Measurements from ENCODE around the gene PACS2.
"Not testable (repeated sequence)": the region's sequence is repeated elsewhere in the genome, so short reads cannot be mapped to it uniquely, and the experiment has no call there.

The PACS2 gene

GRCh38 chr14:105332350-105332874, 17.9 kb downstream of the PACS2 start:
- no peak for DNase-seq (ENCODE audit: low spot score)

DNA sequence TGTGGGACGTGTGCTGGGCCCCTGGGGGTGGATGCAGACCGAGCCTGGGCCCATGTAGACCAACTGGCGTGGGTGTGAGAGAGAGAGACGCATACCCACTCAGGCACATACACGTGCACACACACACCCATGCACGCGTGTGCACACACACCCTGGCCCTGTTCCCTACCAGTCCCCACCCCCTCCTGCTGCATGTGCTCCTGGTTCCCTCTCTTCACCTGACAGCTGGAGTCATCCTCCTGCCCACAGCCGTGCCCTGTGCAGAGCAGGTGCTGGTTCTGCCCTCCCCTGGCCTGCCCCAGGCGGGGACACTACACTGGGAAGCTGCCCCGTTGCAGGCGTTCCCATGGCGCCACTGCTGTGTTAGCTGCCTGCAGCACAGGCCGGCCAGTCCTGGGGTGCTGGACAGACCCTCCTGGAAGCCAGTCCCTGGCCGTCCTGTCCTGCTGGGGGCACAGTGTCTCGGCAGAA, 18.5 kb downstream of the PACS2 start:
- no peak for DNase-seq (ENCODE audit: low spot score)

- no peak for DNase-seq (ENCODE audit: low spot score)
These were observed 19.2 kb downstream of the PACS2 start for GRCh38 chr14:105333613-105334364.

- no peak for DNase-seq (ENCODE audit: low spot score)
These were observed 20.1 kb downstream of the PACS2 start for GRCh38 chr14:105334383-105335230.

GRCh38 chr14:105335231-105335542, 20.6 kb downstream of the PACS2 start:
- not testable (repeated sequence) for DNase-seq (ENCODE audit: low spot score)

GRCh38 chr14:105335735-105336476, 21.4 kb downstream of the PACS2 start:
- DNase-seq (ENCODE audit: low spot score), result no peak

DNA sequence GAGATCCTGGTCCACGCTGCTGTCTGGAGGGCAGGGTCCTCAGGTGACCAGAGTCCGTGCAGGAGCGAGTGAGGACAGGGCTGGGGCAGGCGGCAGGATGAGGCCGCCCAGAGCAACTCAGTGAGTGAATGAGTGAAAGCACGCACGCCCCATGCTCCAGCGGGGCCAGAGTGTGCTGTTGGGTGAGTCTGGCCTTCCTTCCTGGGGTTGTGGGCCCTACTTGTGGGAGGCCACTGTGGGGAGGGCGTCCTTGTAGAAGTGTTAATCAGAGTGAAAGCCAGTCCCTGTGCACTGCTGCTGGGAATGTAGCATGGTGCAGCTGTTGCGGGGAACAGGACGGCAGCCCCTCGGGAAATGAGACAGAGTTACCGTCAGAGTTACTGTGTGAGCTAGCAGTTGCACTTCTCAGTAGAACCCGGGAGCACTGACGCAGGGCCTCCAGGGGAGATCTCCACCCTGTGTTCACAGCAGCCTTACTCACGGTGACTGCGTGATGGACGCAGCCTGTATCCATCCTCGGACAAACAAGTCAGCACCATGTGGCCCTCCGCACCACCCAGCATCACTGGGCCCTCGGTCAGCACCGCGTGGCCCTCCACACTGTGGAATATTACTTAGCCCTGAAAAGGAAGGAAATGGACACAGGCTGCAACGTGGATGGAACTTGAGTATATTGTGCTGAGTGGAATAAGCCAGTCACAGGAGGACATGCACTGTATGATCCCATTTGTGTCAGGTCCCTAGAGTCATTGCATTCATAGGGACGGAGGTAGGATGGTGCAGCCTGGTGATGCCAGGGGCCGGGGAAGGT, 22.1 kb downstream of the PACS2 start:
- no peak for DNase-seq (ENCODE audit: low spot score)

DNA sequence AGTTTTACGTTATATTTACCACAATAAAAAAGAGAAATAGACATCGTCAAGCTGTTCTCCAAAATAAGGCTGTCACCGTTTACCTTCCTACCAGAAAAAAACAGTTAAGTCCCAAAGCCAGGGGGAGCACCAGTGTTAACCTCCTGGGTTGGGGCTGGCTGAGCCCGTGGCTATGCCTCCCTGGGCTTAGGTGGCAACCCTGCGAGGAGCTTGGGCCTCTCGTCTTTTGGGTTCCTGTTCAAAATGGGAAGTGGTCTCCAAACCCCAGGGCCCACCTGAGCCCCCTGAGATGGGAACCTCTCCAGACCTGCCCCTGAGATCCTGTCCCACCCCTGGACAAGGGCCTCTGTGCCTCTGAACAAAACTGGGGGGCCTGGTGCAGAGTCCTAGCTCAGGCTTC, 22.9 kb downstream of the PACS2 start:
- DNase-seq (ENCODE audit: low spot score), result no peak

DNA sequence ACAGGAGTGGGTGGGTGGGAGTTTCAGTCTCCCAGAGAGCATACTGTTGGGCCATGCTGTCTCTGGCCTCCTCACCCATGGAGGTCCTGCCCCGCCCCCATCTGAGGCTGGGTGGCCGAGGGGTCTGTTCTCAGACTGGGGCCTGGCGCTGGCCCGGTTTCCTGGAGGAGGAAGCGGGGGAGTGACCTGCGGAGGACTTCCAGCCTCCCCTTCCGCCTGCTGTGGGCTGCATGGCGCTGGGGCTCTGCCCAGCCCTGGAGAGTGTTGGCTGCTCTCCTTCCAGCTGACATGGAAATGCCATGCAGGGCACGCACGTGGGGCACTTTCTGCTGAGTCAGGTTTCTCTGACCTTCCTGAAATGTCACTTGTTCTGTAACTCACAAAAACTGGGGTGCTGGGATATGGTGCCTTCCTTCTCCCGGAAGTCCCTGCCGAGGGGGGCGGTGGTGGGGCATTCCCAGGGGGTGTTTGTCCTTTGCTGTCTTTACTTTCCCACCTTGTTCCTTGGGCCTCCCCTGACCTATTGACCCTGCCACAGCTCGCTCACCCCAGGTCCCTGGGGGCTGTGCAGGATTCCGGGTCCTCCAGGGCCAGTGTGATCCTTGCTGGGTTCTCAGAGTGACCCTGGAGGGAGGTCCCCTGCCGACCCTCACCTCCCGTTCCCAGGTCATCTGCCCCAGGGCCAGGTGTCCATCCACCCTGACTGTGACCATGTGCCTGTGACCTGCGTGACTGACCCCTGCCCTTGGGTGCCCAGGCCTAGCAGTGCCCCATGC, 23.6 kb downstream of the PACS2 start:
- DNase-seq (ENCODE audit: low spot score), result no peak

GRCh38 chr14:105340821-105341733, 26.5 kb downstream of the PACS2 start:
- no peak for DNase-seq (ENCODE audit: low spot score)

- no peak for DNase-seq (ENCODE audit: low spot score)
These were observed 28.6 kb downstream of the PACS2 start for GRCh38 chr14:105343194-105343593.

- DNase-seq (ENCODE audit: low spot score), result no peak
These were observed 31.6 kb downstream of the PACS2 start for GRCh38 chr14:105346200-105346533.

DNA sequence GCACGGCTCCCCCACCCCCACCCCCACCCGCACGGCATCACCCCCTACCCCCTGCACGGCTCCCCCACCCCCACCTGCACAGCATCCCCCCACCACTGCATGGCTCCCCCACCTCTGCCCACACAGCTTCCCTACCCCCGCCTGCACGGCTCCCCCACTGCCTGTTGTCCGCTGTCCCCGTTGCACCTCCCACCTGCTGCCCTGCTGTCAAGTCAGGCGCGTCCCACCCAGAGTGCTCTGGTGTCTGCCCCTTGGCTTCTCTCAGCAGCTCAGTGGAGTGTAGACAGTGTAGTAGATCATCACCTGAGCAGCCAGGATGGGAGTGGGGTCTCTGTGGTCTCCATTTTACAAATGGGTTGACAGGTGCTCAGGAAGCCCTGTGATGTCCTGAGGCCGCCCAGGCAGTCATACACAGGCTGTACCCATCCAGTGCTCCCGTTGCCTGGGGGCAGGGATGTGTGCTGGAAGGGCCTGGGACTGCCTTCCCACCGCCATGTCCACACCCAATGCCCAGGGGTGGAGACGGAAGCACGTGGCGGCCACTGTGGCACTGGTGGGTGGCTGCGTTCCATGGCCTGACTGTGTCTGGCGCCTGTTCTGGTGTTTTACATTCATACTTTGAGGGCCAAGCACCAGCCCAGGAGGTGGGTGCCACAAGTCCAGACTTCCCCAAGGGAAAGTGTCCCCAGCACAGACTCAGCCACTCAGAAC, 32.5 kb downstream of the PACS2 start:
- no peak for DNase-seq (ENCODE audit: low spot score)

DNA sequence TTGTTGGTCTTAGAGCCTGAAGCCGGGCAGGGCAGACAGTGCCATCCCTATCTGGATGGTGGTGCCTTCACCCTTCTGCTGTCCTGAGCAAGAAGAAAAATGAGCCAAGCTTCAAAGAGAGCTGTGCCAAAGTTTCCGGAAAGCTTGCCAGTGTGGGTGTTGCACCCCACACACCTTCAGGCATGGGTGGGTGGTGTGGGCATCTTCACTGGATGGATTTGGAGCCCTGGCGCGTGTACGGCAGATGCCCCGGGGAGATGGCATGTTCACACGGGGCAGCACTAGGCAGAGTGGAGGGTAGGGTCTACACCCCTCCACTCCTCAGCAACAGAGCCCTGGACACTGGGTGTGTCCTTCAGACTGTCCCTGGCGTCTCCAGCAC, 33.0 kb downstream of the PACS2 start:
- DNase-seq (ENCODE audit: low spot score), result no peak

DNA sequence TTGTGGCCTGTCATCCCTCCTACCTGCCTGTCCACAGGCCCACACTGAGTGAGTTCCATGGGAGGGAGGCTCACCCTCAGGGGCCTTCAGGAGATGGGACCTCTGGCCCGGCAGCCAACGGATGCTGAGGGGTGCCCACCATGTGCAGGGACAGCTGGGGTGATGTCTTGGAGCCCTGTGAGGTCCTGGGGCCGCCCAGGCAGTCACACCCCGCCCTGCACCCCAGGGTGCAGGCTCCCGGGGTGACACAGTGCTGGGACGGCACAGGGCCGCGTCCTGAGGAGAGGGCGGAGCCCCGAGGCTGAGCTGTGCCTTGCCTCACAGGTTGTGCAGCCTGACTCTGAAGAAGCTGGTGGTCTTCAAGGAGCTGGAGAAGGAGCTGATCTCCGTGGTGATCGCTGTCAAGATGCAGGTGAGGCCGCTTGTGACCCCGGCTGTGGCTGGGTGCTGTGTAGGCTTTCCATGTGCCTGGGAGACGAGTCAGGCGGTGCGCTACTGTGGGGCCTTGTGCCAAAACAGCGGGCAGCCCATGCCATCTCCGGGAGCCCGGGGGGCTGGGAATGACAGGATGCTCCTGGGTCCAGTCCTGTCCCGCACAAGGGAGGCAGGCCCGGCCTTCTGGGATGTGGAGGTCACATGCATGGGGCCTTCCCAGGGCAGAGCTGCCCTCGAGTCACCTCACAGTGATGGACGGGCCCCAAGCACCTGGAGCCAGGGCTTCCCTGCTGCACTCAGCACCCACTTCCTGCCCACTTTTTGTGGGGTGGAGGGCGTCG, 33.8 kb downstream of the PACS2 start:
- no peak for DNase-seq (ENCODE audit: low spot score)

DNA sequence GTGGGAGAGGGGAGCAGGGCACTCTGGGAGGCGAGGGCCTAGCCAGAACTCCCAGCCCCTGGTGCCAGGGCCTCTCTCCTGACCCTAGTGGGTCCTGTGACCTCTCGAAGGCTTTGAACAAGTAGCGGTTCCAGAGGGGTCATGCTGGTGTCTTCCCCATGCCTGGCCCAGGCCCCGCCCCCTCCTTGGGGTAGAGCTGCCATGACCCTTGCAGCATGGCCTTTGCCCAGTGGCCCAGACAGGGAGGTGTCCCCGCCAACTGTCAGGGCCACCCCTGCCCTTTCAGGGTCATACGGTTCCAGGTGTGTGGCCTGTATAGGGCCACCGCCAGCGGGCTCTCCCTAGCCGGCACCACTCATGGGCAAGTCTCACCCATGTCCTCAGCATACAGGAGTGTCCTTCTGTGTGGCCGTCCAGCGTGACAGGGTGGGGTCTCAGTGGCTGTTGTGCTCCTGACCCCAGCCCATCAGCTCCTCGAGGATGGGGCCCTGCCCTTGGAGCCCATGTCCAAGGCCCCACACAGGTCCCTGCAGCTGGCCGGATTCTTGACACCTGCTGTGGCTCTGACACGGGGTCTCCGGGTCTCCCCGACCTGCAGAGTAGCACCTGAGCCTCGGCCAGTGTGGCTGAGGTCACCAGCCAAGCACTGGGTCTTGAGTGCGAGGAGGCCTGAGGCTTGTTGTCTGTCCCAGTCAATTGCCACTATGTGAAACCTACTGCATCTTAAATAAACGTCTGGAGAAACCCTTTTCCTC, 34.6 kb downstream of the PACS2 start:
- DNase-seq (ENCODE audit: low spot score), result no peak

DNA sequence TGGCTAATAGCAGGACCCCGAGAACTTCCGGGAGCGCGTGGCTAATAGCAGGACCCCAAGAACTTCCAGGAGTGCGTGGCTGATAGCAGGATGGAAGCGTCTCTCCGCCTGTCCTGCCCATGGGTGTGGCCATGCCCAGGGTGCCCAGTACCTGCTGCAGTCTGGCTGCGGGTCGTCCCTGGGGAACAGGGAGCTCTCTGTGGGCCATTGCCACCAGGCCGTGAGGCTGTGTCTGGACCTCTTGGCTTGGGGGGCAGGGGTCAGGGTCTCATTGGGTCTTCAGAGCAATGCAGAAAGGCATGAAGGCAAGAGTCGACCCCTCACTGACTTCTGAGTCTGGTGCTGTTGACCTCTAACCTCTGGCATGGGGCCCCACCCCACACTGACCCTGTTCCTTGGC, 35.4 kb downstream of the PACS2 start:
- no peak for DNase-seq (ENCODE audit: low spot score)

Data from HuH-7.5 (cell line).